ENCODE data around the gene FGGY.
"Not testable (repeated sequence)": the region's sequence is repeated elsewhere in the genome, so short reads cannot be mapped to it uniquely, and the experiment has no call there.

FGGY gene

GRCh38 chr1:59597420-59598119, 300.7 kb downstream of the FGGY start:
- Histone ChIP-seq H3K4me1 (ENCODE audit: control insufficient read depth, insufficient read depth, low read length) (peaks cover 25% of the 10 kb centered on the region), H3K27me3 (ENCODE audit: control insufficient read depth, insufficient read depth, low read length) (no peaks in the 10 kb centered on the region), H3K4me3 (ENCODE audit: low read length) (no peak overlapping the region), H3K9ac (ENCODE audit: low read length) (no peak overlapping the region), H3K9me3 (ENCODE audit: control insufficient read depth, low read length) (no peaks in the 10 kb centered on the region), H3K36me3 (ENCODE audit: control insufficient read depth, insufficient read depth, low read length) (no peaks in the 10 kb centered on the region)

GRCh38 chr1:59598120-59598440, 301.2 kb downstream of the FGGY start:
- Histone ChIP-seq H3K27me3 (ENCODE audit: control insufficient read depth, insufficient read depth, low read length) (no peaks in the 10 kb centered on the region), H3K9ac (ENCODE audit: low read length) (no peak overlapping the region), H3K4me1 (ENCODE audit: control insufficient read depth, insufficient read depth, low read length) (peaks cover 25% of the 10 kb centered on the region), H3K36me3 (ENCODE audit: control insufficient read depth, insufficient read depth, low read length) (no peaks in the 10 kb centered on the region), H3K4me3 (ENCODE audit: low read length) (no peak overlapping the region), H3K9me3 (ENCODE audit: control insufficient read depth, low read length) (no peaks in the 10 kb centered on the region)

- Histone ChIP-seq H3K9ac (ENCODE audit: low read length) (no peak overlapping the region), H3K4me1 (ENCODE audit: control insufficient read depth, insufficient read depth, low read length) (peaks cover 6% of the 10 kb centered on the region), H3K9me3 (ENCODE audit: control insufficient read depth, low read length) (no peaks in the 10 kb centered on the region), H3K36me3 (ENCODE audit: control insufficient read depth, insufficient read depth, low read length) (no peaks in the 10 kb centered on the region), H3K4me3 (ENCODE audit: low read length) (no peak overlapping the region), H3K27me3 (ENCODE audit: control insufficient read depth, insufficient read depth, low read length) (no peaks in the 10 kb centered on the region)
Measured at GRCh38 chr1:59601041-59601441, 304.1 kb downstream of the FGGY start.

GRCh38 chr1:59601811-59602210, 304.9 kb downstream of the FGGY start:
- no peaks in the 10 kb centered on the region for H3K27me3 ChIP-seq (ENCODE audit: control insufficient read depth, insufficient read depth, low read length)
- no peak overlapping the region for H3K4me3 ChIP-seq (ENCODE audit: low read length)
- no peaks in the 10 kb centered on the region for H3K4me1 ChIP-seq (ENCODE audit: control insufficient read depth, insufficient read depth, low read length)
- H3K9ac ChIP-seq (ENCODE audit: low read length), result no peak overlapping the region
- no peaks in the 10 kb centered on the region for H3K36me3 ChIP-seq (ENCODE audit: control insufficient read depth, insufficient read depth, low read length)
- no peaks in the 10 kb centered on the region for H3K9me3 ChIP-seq (ENCODE audit: control insufficient read depth, low read length)

- Histone ChIP-seq H3K27me3 (ENCODE audit: control insufficient read depth, insufficient read depth, low read length) (no peaks in the 10 kb centered on the region), H3K4me3 (ENCODE audit: low read length) (no peak overlapping the region), H3K36me3 (ENCODE audit: control insufficient read depth, insufficient read depth, low read length) (no peaks in the 10 kb centered on the region), H3K4me1 (ENCODE audit: control insufficient read depth, insufficient read depth, low read length) (no peaks in the 10 kb centered on the region), H3K9ac (ENCODE audit: low read length) (no peak overlapping the region), H3K9me3 (ENCODE audit: control insufficient read depth, low read length) (no peaks in the 10 kb centered on the region)
Measured at GRCh38 chr1:59604191-59604590, 307.3 kb downstream of the FGGY start.

GRCh38 chr1:59605184-59605583, 308.3 kb downstream of the FGGY start:
- Histone ChIP-seq H3K4me3 (ENCODE audit: low read length) (no peak overlapping the region), H3K9me3 (ENCODE audit: control insufficient read depth, low read length) (no peaks in the 10 kb centered on the region), H3K4me1 (ENCODE audit: control insufficient read depth, insufficient read depth, low read length) (no peaks in the 10 kb centered on the region), H3K27me3 (ENCODE audit: control insufficient read depth, insufficient read depth, low read length) (no peaks in the 10 kb centered on the region), H3K9ac (ENCODE audit: low read length) (no peak overlapping the region), H3K36me3 (ENCODE audit: control insufficient read depth, insufficient read depth, low read length) (no peaks in the 10 kb centered on the region)

- no peaks in the 10 kb centered on the region for H3K27me3 ChIP-seq (ENCODE audit: control insufficient read depth, insufficient read depth, low read length)
- no peaks in the 10 kb centered on the region for H3K36me3 ChIP-seq (ENCODE audit: control insufficient read depth, insufficient read depth, low read length)
- no peak overlapping the region for H3K9ac ChIP-seq (ENCODE audit: low read length)
- no peaks in the 10 kb centered on the region for H3K9me3 ChIP-seq (ENCODE audit: control insufficient read depth, low read length)
- no peaks in the 10 kb centered on the region for H3K4me1 ChIP-seq (ENCODE audit: control insufficient read depth, insufficient read depth, low read length)
- H3K4me3 ChIP-seq (ENCODE audit: low read length), result no peak overlapping the region
Measured at GRCh38 chr1:59605761-59606160, 308.9 kb downstream of the FGGY start.

- Histone ChIP-seq H3K27me3 (ENCODE audit: control insufficient read depth, insufficient read depth, low read length) (no peaks in the 10 kb centered on the region), H3K4me1 (ENCODE audit: control insufficient read depth, insufficient read depth, low read length) (no peaks in the 10 kb centered on the region), H3K9me3 (ENCODE audit: control insufficient read depth, low read length) (no peaks in the 10 kb centered on the region), H3K9ac (ENCODE audit: low read length) (no peak overlapping the region), H3K36me3 (ENCODE audit: control insufficient read depth, insufficient read depth, low read length) (no peaks in the 10 kb centered on the region), H3K4me3 (ENCODE audit: low read length) (no peak overlapping the region)
Measured at GRCh38 chr1:59609245-59609644, 312.4 kb downstream of the FGGY start.

- not testable (repeated sequence) for H3K9me3 ChIP-seq (ENCODE audit: control insufficient read depth, low read length); H3K27me3 ChIP-seq (ENCODE audit: control insufficient read depth, insufficient read depth, low read length); H3K36me3 ChIP-seq (ENCODE audit: control insufficient read depth, insufficient read depth, low read length); H3K9ac ChIP-seq (ENCODE audit: low read length); H3K4me1 ChIP-seq (ENCODE audit: control insufficient read depth, insufficient read depth, low read length); H3K4me3 ChIP-seq (ENCODE audit: low read length)
Measured at GRCh38 chr1:59610499-59610898, 313.6 kb downstream of the FGGY start.

GRCh38 chr1:59617434-59617833, 320.5 kb downstream of the FGGY start:
- Histone ChIP-seq H3K9me3 (ENCODE audit: control insufficient read depth, low read length) (no peaks in the 10 kb centered on the region), H3K27me3 (ENCODE audit: control insufficient read depth, insufficient read depth, low read length) (no peaks in the 10 kb centered on the region), H3K4me1 (ENCODE audit: control insufficient read depth, insufficient read depth, low read length) (no peaks in the 10 kb centered on the region), H3K9ac (ENCODE audit: low read length) (no peak overlapping the region), H3K36me3 (ENCODE audit: control insufficient read depth, insufficient read depth, low read length) (no peaks in the 10 kb centered on the region), H3K4me3 (ENCODE audit: low read length) (no peak overlapping the region)

- H3K9ac ChIP-seq (ENCODE audit: low read length), result no peak overlapping the region
- H3K4me3 ChIP-seq (ENCODE audit: low read length), result no peak overlapping the region
- no peaks in the 10 kb centered on the region for H3K4me1 ChIP-seq (ENCODE audit: control insufficient read depth, insufficient read depth, low read length)
- H3K27me3 ChIP-seq (ENCODE audit: control insufficient read depth, insufficient read depth, low read length), result no peaks in the 10 kb centered on the region
- H3K36me3 ChIP-seq (ENCODE audit: control insufficient read depth, insufficient read depth, low read length), result no peaks in the 10 kb centered on the region
- no peaks in the 10 kb centered on the region for H3K9me3 ChIP-seq (ENCODE audit: control insufficient read depth, low read length)
Measured at GRCh38 chr1:59619557-59619956, 322.7 kb downstream of the FGGY start.

- H3K4me1 ChIP-seq (ENCODE audit: control insufficient read depth, insufficient read depth, low read length), result no peaks in the 10 kb centered on the region
- no peaks in the 10 kb centered on the region for H3K9me3 ChIP-seq (ENCODE audit: control insufficient read depth, low read length)
- H3K27me3 ChIP-seq (ENCODE audit: control insufficient read depth, insufficient read depth, low read length), result no peaks in the 10 kb centered on the region
- no peak overlapping the region for H3K9ac ChIP-seq (ENCODE audit: low read length)
- no peaks in the 10 kb centered on the region for H3K36me3 ChIP-seq (ENCODE audit: control insufficient read depth, insufficient read depth, low read length)
- no peak overlapping the region for H3K4me3 ChIP-seq (ENCODE audit: low read length)
Measured at GRCh38 chr1:59625384-59625783, 328.5 kb downstream of the FGGY start.

All from mucosa of stomach (tissue), 1 donor.